BLaER1 (cell line): ENCODE measurements around the gene KSR1.

Experiments
- H3K27ac ChIP-seq: shearing (Covaris generic); formaldehyde crosslinking; 2 replicates; pipeline ENCODE4 v1.8.1; 2022
- H3K27me3 ChIP-seq: shearing (Covaris generic); formaldehyde crosslinking; 2 replicates; pipeline ENCODE4 v1.8.1; 2022
- H3K36me3 ChIP-seq: shearing (Covaris generic); formaldehyde crosslinking; 2 replicates; pipeline ENCODE4 v1.8.1; 2022
- H3K4me1 ChIP-seq: shearing (Covaris generic); formaldehyde crosslinking; 2 replicates; pipeline ENCODE4 v1.8.1; 2022
- H3K4me2 ChIP-seq: shearing (Covaris generic); formaldehyde crosslinking; 2 replicates; pipeline ENCODE4 v1.8.1; 2022
- H3K4me3 ChIP-seq: shearing (Covaris generic); formaldehyde crosslinking; 2 replicates; pipeline ENCODE4 v1.8.1; 2022
- H3K9ac ChIP-seq: shearing (Covaris generic); formaldehyde crosslinking; 2 replicates; pipeline ENCODE4 v1.8.1; 2022
- H3K9me3 ChIP-seq: shearing (Covaris generic); formaldehyde crosslinking; 2 replicates; pipeline ENCODE4 v1.8.1; 2022
- H4K20me1 ChIP-seq: shearing (Covaris generic); formaldehyde crosslinking; 2 replicates; pipeline ENCODE4 v1.8.1; 2022
- Cebpa-rat ChIP-seq: shearing (Covaris generic); IDR thresholded peaks from 2 replicates; pipeline ENCODE4 v1.8.1; 2022

The KSR1 gene

GRCh38 chr17:27588354-27588753 is 132.1 kb downstream of the KSR1 start:
- peaks cover 3% of the 10 kb centered on the region for H3K4me1 ChIP-seq
- H4K20me1 ChIP-seq, result peaks cover 14% of the 10 kb centered on the region
- H3K27me3 ChIP-seq, result no peaks in the 10 kb centered on the region
- H3K9ac ChIP-seq, result no peak overlapping the region
- no peak for TF ChIP-seq Cebpa-rat
- no peaks in the 10 kb centered on the region for H3K9me3 ChIP-seq
- H3K27ac ChIP-seq, result no peak overlapping the region
- no peak overlapping the region for H3K4me3 ChIP-seq
- H3K4me2 ChIP-seq, result no peak overlapping the region
- H3K36me3 ChIP-seq, result peaks cover 4% of the 10 kb centered on the region; the same call in 1 of the 2 replicates

- Histone ChIP-seq H3K4me1 (no peaks in the 10 kb centered on the region), H3K4me3 (no peak overlapping the region), H3K36me3 (peaks cover 4% of the 10 kb centered on the region; the same call in 1 of the 2 replicates), H3K9me3 (no peaks in the 10 kb centered on the region), H3K4me2 (no peak overlapping the region), H3K27ac (no peak overlapping the region), H4K20me1 (no peaks in the 10 kb centered on the region), H3K27me3 (no peaks in the 10 kb centered on the region), H3K9ac (no peak overlapping the region)
- no peak for TF ChIP-seq Cebpa-rat
Measured at GRCh38 chr17:27590864-27591263, 134.6 kb downstream of the KSR1 start.

GRCh38 chr17:27591986-27592385 is 135.7 kb downstream of the KSR1 start:
- H3K36me3 ChIP-seq, result peaks cover 4% of the 10 kb centered on the region; the same call in 1 of the 2 replicates
- no peaks in the 10 kb centered on the region for H3K4me1 ChIP-seq
- H4K20me1 ChIP-seq, result no peaks in the 10 kb centered on the region
- TF ChIP-seq Cebpa-rat, result no peak
- H3K4me3 ChIP-seq, result no peak overlapping the region
- H3K27me3 ChIP-seq, result no peaks in the 10 kb centered on the region
- H3K27ac ChIP-seq, result no peak overlapping the region
- H3K9me3 ChIP-seq, result no peaks in the 10 kb centered on the region
- H3K9ac ChIP-seq, result no peak overlapping the region
- H3K4me2 ChIP-seq, result no peak overlapping the region

- Histone ChIP-seq H3K36me3 (peaks cover 4% of the 10 kb centered on the region; the same call in 1 of the 2 replicates), H3K9me3 (no peaks in the 10 kb centered on the region), H3K27ac (no peak overlapping the region), H3K4me1 (no peaks in the 10 kb centered on the region), H4K20me1 (no peaks in the 10 kb centered on the region), H3K27me3 (no peaks in the 10 kb centered on the region), H3K4me3 (no peak overlapping the region), H3K9ac (no peak overlapping the region), H3K4me2 (no peak overlapping the region)
- TF ChIP-seq Cebpa-rat, result no peak
Measured at GRCh38 chr17:27593232-27593856, 137.1 kb downstream of the KSR1 start.

GRCh38 chr17:27593857-27594255 is 137.6 kb downstream of the KSR1 start:
- Histone ChIP-seq H3K27ac (no peak overlapping the region), H3K4me1 (no peaks in the 10 kb centered on the region), H3K9ac (no peak overlapping the region), H3K4me2 (no peak overlapping the region), H3K27me3 (no peaks in the 10 kb centered on the region), H3K9me3 (no peaks in the 10 kb centered on the region), H3K36me3 (no peaks in the 10 kb centered on the region; the same call in 1 of the 2 replicates), H4K20me1 (no peaks in the 10 kb centered on the region), H3K4me3 (no peak overlapping the region)
- TF ChIP-seq Cebpa-rat, result no peak

GRCh38 chr17:27595208-27595607 is 139.0 kb downstream of the KSR1 start:
- no peak overlapping the region for H3K4me3 ChIP-seq
- H3K9me3 ChIP-seq, result no peaks in the 10 kb centered on the region
- no peak for TF ChIP-seq Cebpa-rat
- no peaks in the 10 kb centered on the region for H4K20me1 ChIP-seq
- H3K9ac ChIP-seq, result no peak overlapping the region
- no peak overlapping the region for H3K4me2 ChIP-seq
- H3K27me3 ChIP-seq, result no peaks in the 10 kb centered on the region
- H3K27ac ChIP-seq, result no peak overlapping the region
- H3K4me1 ChIP-seq, result no peaks in the 10 kb centered on the region
- H3K36me3 ChIP-seq, result no peaks in the 10 kb centered on the region; the same call in 1 of the 2 replicates

- H3K4me3 ChIP-seq, result no peak overlapping the region
- H3K9me3 ChIP-seq, result no peaks in the 10 kb centered on the region
- H3K9ac ChIP-seq, result no peak overlapping the region
- H3K27me3 ChIP-seq, result no peaks in the 10 kb centered on the region
- H4K20me1 ChIP-seq, result no peaks in the 10 kb centered on the region
- no peak overlapping the region for H3K27ac ChIP-seq
- no peak for TF ChIP-seq Cebpa-rat
- no peaks in the 10 kb centered on the region; the same call in 1 of the 2 replicates for H3K36me3 ChIP-seq
- H3K4me2 ChIP-seq, result no peak overlapping the region
- no peaks in the 10 kb centered on the region for H3K4me1 ChIP-seq
Measured at GRCh38 chr17:27596096-27596495, 139.8 kb downstream of the KSR1 start.

GRCh38 chr17:27596566-27597187 is 140.4 kb downstream of the KSR1 start:
- H3K36me3 ChIP-seq, result no peaks in the 10 kb centered on the region; the same call in 1 of the 2 replicates
- no peaks in the 10 kb centered on the region for H3K9me3 ChIP-seq
- no peaks in the 10 kb centered on the region for H3K4me1 ChIP-seq
- H3K27me3 ChIP-seq, result no peaks in the 10 kb centered on the region
- H3K4me2 ChIP-seq, result no peak overlapping the region
- H3K27ac ChIP-seq, result no peak overlapping the region
- no peak overlapping the region for H3K9ac ChIP-seq
- no peak for TF ChIP-seq Cebpa-rat
- no peak overlapping the region for H3K4me3 ChIP-seq
- H4K20me1 ChIP-seq, result no peaks in the 10 kb centered on the region

- H3K9me3 ChIP-seq, result no peaks in the 10 kb centered on the region
- no peak overlapping the region for H3K27ac ChIP-seq
- H4K20me1 ChIP-seq, result no peaks in the 10 kb centered on the region
- H3K4me1 ChIP-seq, result no peaks in the 10 kb centered on the region
- no peak for TF ChIP-seq Cebpa-rat
- H3K27me3 ChIP-seq, result no peaks in the 10 kb centered on the region
- H3K9ac ChIP-seq, result no peak overlapping the region
- H3K36me3 ChIP-seq, result no peaks in the 10 kb centered on the region; the same call in 1 of the 2 replicates
- H3K4me3 ChIP-seq, result no peak overlapping the region
- no peak overlapping the region for H3K4me2 ChIP-seq
Measured at GRCh38 chr17:27597188-27597580, 140.9 kb downstream of the KSR1 start.

- no peaks in the 10 kb centered on the region; the same call in 1 of the 2 replicates for H3K36me3 ChIP-seq
- H3K27me3 ChIP-seq, result no peaks in the 10 kb centered on the region
Measured at GRCh38 chr17:27597783-27598320, 141.6 kb downstream of the KSR1 start.

More at GRCh38 chr17:27597783-27598320, 141.6 kb downstream of the KSR1 start:
- Histone ChIP-seq H3K9ac (no peak overlapping the region), H4K20me1 (no peaks in the 10 kb centered on the region), H3K9me3 (no peaks in the 10 kb centered on the region), H3K4me2 (no peak overlapping the region), H3K4me3 (no peak overlapping the region), H3K27ac (0 out of 2 replicates have a peak overlapping the region, but pooled peaks have one; percentile 4), H3K4me1 (peaks cover under 1% of the 10 kb centered on the region; the same call in 1 of the 2 replicates)
- no peak for TF ChIP-seq Cebpa-rat
